Neural cell (in vitro differentiated cells): ENCODE measurements around the gene AMIGO2. TPM values are rescaled to one million over a fixed set of nuclear protein-coding genes. Genes with fewer than 3 reads are reported as not detected.

Experiments used
- H2AFZ ChIP-seq: fragments of 200-600, 300-800 bp; sonication (generic), shearing (Covaris generic); 2 replicates; pipeline ENCODE4 v1.6.0; 2014; ENCODE audit warnings: low read depth, mild to moderate bottlenecking, antibody characterized with exemption, low read length, moderate library complexity
- H3F3A ChIP-seq: fragments of 200-600 bp; shearing (Covaris generic); 2 replicates; pipeline ENCODE4 v1.6.1; 2016; ENCODE audit warnings: mild to moderate bottlenecking, moderate library complexity, mixed read lengths, antibody characterized with exemption, low read length; ENCODE audit not compliant: insufficient read depth, poor library complexity, severe bottlenecking
- H3K27ac ChIP-seq: fragments of 200-600, 300-800 bp; sonication (generic), shearing (Covaris generic); 2 replicates; pipeline ENCODE4 v1.5.1; 2014; ENCODE audit warnings: mild to moderate bottlenecking, low read length, moderate library complexity
- H3K27me3 ChIP-seq: fragments of 300-800, 200-600 bp; sonication (generic), shearing (Covaris generic); 2 replicates; pipeline ENCODE4 v1.6.0; 2014; ENCODE audit warnings: mild to moderate bottlenecking, low read depth, low read length, moderate library complexity; ENCODE audit not compliant: insufficient read depth
- H3K36me3 ChIP-seq: fragments of 300-800, 200-600 bp; sonication (generic), shearing (Covaris generic); 2 replicates; pipeline ENCODE4 v1.5.1; 2014; ENCODE audit warnings: mild to moderate bottlenecking, antibody characterized with exemption, low read length, moderate library complexity; ENCODE audit not compliant: insufficient read depth
- H3K4me2 ChIP-seq: fragments of 300-800, 200-600 bp; sonication (generic), shearing (Covaris generic); 2 replicates; pipeline ENCODE4 v1.6.0; 2014; ENCODE audit warnings: mild to moderate bottlenecking, low read length
- H3K4me3 ChIP-seq: fragments of 300-800, 200-600 bp; sonication (generic), shearing (Covaris generic); 2 replicates; pipeline ENCODE4 v1.5.1; 2014; ENCODE audit warnings: mild to moderate bottlenecking, low read length, moderate library complexity
- H3K79me2 ChIP-seq: fragments of 200-600 bp; shearing (Covaris generic); replicated peaks from 2 replicates; pipeline ENCODE4 v1.6.0; 2014; ENCODE audit warnings: mild to moderate bottlenecking, low read length, moderate library complexity; ENCODE audit not compliant: insufficient read depth
- H3K9ac ChIP-seq: fragments of 300-800, 200-600 bp; sonication (generic), shearing (Covaris generic); 2 replicates; pipeline ENCODE4 v1.6.1; 2016; ENCODE audit warnings: mild to moderate bottlenecking, low read length, mixed read lengths
- H3K9me2 ChIP-seq: fragments of 200-600 bp; shearing (Covaris generic); 2 replicates; pipeline ENCODE4 v1.6.1; 2016; ENCODE audit warnings: mild to moderate bottlenecking, low read length, mixed read lengths; ENCODE audit not compliant: insufficient read depth
- H3K9me3 ChIP-seq: fragments of 200-600, 300-800 bp; sonication (generic), shearing (Covaris generic); 2 replicates; pipeline ENCODE4 v1.6.1; 2016; ENCODE audit warnings: mild to moderate bottlenecking, mixed run types, low read length, moderate library complexity, mixed read lengths
- H4K20me1 ChIP-seq: fragments of 200-600 bp; shearing (Covaris generic); 2 replicates; pipeline ENCODE4 v1.6.1; 2016; ENCODE audit warnings: mild to moderate bottlenecking, mixed run types; ENCODE audit not compliant: insufficient read depth
- CTCF ChIP-seq: fragments of 450-650 bp; IDR thresholded peaks from 2 replicates; pipeline ENCODE4 v1.5.1; 2014; ENCODE audit warnings: antibody characterized with exemption, mild to moderate bottlenecking, moderate library complexity; ENCODE audit not compliant: poor library complexity, severe bottlenecking
- EP300 ChIP-seq: fragments of 450-650 bp; conservative IDR thresholded peaks from 2 replicates; pipeline ENCODE4 v1.6.1; 2014; ENCODE audit warnings: antibody characterized with exemption, mild to moderate bottlenecking, moderate library complexity; ENCODE audit not compliant: poor library complexity, severe bottlenecking
- EZH2 ChIP-seq: fragments of 200-600, 300-800 bp; shearing (Covaris generic), sonication (generic); IDR thresholded peaks from 2 replicates; pipeline ENCODE4 v1.6.1; 2014; ENCODE audit warnings: antibody characterized with exemption, low read length, borderline replicate concordance, mild to moderate bottlenecking; ENCODE audit not compliant: insufficient read depth, poor library complexity, severe bottlenecking
- MXI1 ChIP-seq: fragments of 450-650 bp; conservative IDR thresholded peaks from 2 replicates; pipeline ENCODE4 v1.6.1; 2014; ENCODE audit warnings: antibody characterized with exemption, mild to moderate bottlenecking; ENCODE audit not compliant: poor library complexity, severe bottlenecking
- POLR2AphosphoS5 ChIP-seq: IDR thresholded peaks from 2 replicates; pipeline ENCODE4 v1.6.1; 2012
- RAD21 ChIP-seq: fragments of 450-650 bp; conservative IDR thresholded peaks from 2 replicates; pipeline ENCODE4 v1.6.1; 2014; ENCODE audit warnings: antibody characterized with exemption, mild to moderate bottlenecking, moderate library complexity
- SMC3 ChIP-seq: fragments of 450-650 bp; conservative IDR thresholded peaks from 2 replicates; pipeline ENCODE4 v1.6.1; 2014; ENCODE audit warnings: antibody characterized with exemption, mild to moderate bottlenecking, moderate library complexity; ENCODE audit not compliant: poor library complexity
- TAF1 ChIP-seq: IDR thresholded peaks from 2 replicates; pipeline ENCODE4 v1.6.1; 2012; ENCODE audit warnings: low read depth
- polyA plus RNA-seq: library from polyadenylated mRNA; depleted of rRNA; stranded (reverse); fragments of >200 nt; gene quantifications from 2 replicates; pipeline ENCODE4 v1.2.3, GENCODE V29; 2014
- TF ChIP-seq, protein P1 (sequence below): IDR thresholded peaks from 2 replicates; pipeline ENCODE4 v1.6.1; 2012; ENCODE audit warnings: borderline replicate concordance

AMIGO2 gene
- polyA plus RNA-seq, 1 donor from 2014 or later: 3.1 TPM

- Histone ChIP-seq H3K4me3 (no peak overlapping the region), H3K36me3 (no peaks in the 10 kb centered on the region), H3K9ac (no peak overlapping the region), H3K9me3 (no peaks in the 10 kb centered on the region), H3K27ac (no peak overlapping the region), H3K4me2 (no peak overlapping the region), H3K9me2 (no peaks in the 10 kb centered on the region), H3K27me3 (no peaks in the 10 kb centered on the region), H3K79me2 (no peaks in the 10 kb centered on the region), H4K20me1 (no peaks in the 10 kb centered on the region), H3F3A (no peaks in the 10 kb centered on the region), H2AFZ (no peak overlapping the region)
- no peak for TF ChIP-seq MXI1
- TF ChIP-seq POLR2AphosphoS5: no peak
- TF ChIP-seq EP300: no peak
Measured at GRCh38 chr12:47100160-47100559, 20.4 kb upstream of the AMIGO2 start.

DNA sequence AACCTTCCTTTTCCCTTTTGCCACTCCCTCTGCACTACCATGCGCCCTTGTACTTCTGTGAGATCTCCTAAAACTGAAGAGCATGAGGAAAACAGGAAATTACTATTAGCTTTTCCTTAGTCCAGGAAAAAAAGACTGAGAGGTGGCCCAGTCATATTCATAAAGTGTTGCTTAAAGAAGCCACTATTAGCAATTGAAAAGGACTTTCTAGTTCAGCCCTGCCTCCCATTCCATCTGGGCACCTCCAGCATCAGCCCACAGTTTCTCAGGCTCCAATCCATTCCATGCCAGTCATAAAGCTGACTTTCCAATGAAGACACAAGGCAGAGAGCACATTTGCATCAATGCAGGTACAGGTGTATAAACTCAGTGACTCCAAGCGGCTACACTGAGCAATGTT lies 19.9 kb upstream of the AMIGO2 start:
- H3K4me3 ChIP-seq: no peak overlapping the region
- no peak overlapping the region for H2AFZ ChIP-seq

More for the DNA sequence above, 19.9 kb upstream of the AMIGO2 start:
- no peak overlapping the region for H3K4me2 ChIP-seq
- H4K20me1 ChIP-seq: no peaks in the 10 kb centered on the region
- H3F3A ChIP-seq: no peaks in the 10 kb centered on the region
- H3K9me2 ChIP-seq: no peaks in the 10 kb centered on the region
- H3K27ac ChIP-seq: no peak overlapping the region
- H3K9me3 ChIP-seq: no peaks in the 10 kb centered on the region
- no peaks in the 10 kb centered on the region for H3K79me2 ChIP-seq
- no peaks in the 10 kb centered on the region for H3K27me3 ChIP-seq
- no peak overlapping the region for H3K9ac ChIP-seq
- no peaks in the 10 kb centered on the region for H3K36me3 ChIP-seq
- no peak for TF ChIP-seq RAD21
- no peak for TF ChIP-seq EP300
- TF ChIP-seq, protein P1, sequence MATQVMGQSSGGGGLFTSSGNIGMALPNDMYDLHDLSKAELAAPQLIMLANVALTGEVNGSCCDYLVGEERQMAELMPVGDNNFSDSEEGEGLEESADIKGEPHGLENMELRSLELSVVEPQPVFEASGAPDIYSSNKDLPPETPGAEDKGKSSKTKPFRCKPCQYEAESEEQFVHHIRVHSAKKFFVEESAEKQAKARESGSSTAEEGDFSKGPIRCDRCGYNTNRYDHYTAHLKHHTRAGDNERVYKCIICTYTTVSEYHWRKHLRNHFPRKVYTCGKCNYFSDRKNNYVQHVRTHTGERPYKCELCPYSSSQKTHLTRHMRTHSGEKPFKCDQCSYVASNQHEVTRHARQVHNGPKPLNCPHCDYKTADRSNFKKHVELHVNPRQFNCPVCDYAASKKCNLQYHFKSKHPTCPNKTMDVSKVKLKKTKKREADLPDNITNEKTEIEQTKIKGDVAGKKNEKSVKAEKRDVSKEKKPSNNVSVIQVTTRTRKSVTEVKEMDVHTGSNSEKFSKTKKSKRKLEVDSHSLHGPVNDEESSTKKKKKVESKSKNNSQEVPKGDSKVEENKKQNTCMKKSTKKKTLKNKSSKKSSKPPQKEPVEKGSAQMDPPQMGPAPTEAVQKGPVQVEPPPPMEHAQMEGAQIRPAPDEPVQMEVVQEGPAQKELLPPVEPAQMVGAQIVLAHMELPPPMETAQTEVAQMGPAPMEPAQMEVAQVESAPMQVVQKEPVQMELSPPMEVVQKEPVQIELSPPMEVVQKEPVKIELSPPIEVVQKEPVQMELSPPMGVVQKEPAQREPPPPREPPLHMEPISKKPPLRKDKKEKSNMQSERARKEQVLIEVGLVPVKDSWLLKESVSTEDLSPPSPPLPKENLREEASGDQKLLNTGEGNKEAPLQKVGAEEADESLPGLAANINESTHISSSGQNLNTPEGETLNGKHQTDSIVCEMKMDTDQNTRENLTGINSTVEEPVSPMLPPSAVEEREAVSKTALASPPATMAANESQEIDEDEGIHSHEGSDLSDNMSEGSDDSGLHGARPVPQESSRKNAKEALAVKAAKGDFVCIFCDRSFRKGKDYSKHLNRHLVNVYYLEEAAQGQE: no peak
- no peak for TF ChIP-seq TAF1
- no peak for TF ChIP-seq CTCF
- TF ChIP-seq MXI1: no peak
- no peak for TF ChIP-seq POLR2AphosphoS5
- no peak for TF ChIP-seq EZH2
- no peak for TF ChIP-seq SMC3
